ENCODE measurements around the gene TBX2.
"Not testable (repeated sequence)": the region's sequence is repeated elsewhere in the genome, so short reads cannot be mapped to it uniquely, and the experiment has no call there.

The TBX2 gene

DNA sequence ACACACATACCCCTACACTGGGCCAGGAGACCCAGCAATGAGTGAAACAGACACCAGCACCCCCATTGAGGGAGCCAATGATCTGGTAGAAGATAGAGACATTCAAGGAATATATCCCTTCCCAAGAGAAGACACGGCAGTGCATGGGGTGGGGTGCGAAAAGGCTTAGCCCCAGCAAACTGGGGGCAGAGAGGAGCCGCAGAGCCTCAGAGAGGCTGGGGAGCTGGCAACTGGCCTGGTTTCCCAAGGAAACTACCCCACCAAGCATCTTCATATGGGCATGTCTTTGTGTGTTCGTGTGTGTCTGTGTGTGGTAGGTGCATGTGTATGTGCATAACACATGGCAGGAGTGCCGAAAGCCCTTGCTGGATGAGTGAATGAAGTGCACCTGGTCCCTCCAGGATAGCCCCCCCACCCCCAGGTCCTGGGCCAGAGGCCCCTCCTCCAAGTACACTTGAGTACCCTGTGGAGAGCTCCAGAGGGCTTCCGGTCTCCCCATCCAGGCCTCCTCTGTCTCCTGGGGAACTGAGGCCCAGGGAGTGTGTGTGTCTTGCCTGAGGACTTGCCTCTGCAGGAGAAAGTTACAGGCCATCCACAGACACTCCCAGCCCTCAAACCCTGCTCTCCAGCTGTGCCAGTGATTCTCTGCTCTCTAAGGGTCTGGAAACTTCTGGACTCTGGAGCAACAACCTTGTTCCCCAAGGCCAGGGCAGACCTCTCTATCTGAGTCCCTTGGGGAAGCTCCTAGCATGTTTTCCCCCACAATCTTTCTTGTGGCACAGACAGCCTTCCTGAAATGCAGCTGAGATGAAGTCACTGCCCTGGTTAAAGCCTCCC lies 15.9 kb downstream of the TBX2 start:
- DNase-seq, result no peak

DNA sequence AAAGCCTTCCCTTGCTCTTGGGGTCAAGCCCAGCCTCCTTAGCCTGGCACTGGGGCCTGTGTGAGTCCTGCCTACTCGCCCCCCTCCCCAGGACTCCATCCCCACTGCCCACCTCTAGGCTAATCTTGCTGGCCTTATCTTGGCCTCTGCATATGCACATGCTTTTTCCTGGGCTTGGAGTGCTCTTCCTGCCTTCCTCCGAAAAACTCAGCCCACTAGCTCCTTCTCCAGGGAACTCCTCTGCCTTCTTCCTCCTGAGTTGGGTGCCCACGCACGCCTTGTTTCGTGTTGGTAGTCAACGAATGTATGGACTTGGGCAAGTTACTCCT lies 16.5 kb downstream of the TBX2 start:
- DNase-seq, result no peak

DNA sequence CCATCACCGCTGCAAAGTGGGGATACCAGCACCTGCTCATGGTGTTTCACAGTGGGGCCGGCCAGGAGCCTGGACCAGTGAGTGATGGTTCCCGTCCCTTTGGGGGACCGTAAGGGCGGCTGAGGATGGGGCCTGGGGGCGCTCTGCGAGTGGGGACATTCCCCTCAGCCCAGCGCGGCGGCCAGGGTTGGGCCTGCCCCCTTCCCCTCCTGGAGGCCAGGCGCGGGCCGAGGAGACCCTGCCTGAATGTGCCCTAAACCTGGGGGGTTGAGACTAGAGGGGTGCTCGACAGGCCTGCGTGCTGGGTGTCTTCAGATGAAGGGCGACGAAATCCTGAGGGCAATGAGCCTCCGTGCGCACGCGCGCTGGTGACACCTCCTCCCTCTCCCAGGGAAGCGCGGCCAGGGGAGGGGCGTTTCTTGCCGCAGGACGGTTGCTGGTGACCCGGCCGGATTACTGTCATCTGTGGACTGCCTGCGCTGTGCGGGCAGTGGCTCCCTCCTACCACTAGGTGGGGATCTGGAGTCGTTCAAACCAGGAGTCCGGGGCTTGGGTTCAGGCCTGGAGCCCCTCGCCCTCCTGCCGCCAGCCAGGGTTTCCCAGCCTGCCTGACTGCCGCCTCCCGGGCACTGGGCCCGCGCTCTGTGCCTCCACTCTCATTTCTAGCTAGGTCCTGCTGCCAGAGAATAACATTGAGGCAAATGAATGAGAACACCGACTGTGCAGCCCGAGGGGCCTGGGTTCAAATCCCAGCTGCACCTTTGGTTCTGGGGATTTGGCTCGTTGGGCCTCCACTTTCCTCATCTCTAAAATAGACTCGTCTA lies 17.1 kb downstream of the TBX2 start:
- DNase-seq, result peak; percentile 53 to 63

DNA sequence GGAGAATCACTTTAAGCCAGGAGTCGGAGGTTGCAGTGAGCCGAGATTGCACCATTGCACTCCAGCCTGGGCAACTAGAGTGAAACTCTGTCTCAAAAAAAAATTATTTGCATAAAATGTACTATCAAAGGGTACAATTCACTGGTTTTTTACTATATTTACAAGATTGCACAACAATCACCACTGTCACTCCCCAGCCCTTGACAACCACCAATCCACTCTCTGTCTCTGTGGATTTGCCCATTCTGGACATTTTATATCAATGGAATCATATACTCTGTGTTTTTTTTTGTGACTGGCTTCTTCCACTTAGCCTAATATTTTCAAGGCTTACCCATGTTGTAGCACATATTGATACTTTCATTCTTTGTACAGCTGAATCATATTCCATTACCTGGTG lies 18.8 kb downstream of the TBX2 start:
- no peak for DNase-seq

DNA sequence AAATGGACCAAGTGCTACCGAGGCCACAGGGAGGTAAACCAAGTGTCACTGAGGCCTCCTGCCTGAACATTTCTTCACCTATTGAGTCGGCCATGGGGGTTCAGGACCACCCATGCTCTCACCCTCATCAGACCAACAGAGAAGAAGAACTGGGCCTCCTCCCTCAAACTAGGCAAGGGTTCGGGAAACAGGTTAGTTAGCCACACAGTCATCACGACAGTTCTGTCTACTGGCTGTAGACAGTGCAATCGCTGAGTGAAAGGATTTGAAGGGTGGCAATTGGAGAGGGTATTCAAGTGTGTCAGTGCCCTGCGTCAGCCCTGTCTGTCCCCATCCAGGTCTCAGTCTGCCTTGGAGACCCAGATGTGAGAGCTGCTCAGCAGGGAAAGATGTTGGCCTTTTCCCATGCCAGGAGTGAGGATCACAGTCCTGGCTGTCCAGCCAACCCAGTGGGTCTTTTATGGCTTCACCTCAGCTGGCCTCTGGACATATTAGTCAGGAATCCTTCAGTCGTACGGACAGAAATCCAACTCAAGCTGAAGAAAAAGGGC lies 19.9 kb downstream of the TBX2 start:
- no peak for DNase-seq

DNA sequence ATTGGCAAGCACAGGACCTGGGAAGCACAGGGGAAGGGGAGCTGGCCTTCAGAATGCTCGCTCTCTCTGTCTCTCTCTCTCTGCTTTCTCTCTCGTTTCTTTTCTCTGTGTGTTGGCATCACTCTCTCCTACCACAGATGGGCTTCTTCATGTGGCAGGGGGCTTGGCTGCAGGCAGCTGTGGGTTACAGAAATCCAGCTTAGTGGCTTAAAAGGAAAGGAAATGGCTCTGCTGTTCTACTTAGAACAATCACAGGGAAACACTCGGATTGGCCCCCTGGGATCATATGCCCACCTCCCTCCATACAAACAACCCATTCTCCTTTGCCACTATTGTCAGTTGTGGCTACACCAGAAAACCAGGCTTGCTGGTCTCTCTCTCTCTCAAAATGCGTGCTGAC lies 20.4 kb downstream of the TBX2 start:
- no peak for DNase-seq

DNA sequence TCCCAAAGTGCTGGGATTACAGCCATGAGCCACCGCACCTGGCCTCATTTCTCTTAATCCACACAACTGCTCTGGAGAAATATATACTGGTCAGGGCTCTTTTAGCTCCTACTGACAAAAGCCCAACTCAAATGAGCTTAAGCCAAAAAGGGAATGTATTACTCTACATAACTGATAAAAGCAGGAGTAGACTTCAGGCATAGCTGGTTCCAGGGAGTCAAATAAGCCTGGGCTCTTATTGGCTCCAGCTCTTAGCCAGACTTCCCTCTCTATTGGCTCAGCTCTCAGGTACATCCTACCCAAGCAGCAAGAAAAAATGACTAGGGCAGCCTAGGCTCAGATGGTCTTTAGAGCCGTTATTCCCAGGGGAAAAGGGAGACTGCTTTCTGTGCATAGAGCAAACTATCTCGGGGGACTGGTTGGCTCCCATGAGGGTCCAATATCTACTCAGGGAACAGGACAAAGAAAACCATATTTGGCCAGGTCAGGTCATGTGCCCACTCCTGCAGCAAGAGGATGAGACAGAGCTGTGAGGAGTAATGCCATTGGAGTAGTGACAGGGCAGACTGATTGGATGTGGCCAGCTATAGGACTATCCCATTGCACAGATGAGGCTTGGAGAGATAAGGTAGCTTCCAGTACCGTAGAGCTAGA lies 21.2 kb downstream of the TBX2 start:
- no peak for DNase-seq

DNA sequence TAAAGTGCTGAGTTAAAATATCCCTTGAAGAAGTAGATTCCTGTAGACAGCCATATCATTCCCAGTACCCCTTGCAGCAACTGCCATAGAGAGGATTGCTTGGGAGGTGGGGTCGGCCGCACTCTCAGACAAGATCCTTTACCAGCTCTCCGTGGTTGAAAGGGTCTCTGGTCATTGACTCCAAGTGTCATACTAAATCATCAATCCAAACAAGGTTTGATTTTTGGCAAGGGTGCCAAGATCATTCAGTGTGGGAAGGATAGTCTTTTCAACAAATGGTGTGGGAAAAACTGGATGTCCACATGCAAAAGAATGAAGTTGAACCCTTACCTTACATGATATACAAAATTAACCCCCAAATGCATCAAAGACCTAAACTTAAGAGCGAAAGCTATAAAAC lies 21.8 kb downstream of the TBX2 start:
- DNase-seq, result no peak

DNA sequence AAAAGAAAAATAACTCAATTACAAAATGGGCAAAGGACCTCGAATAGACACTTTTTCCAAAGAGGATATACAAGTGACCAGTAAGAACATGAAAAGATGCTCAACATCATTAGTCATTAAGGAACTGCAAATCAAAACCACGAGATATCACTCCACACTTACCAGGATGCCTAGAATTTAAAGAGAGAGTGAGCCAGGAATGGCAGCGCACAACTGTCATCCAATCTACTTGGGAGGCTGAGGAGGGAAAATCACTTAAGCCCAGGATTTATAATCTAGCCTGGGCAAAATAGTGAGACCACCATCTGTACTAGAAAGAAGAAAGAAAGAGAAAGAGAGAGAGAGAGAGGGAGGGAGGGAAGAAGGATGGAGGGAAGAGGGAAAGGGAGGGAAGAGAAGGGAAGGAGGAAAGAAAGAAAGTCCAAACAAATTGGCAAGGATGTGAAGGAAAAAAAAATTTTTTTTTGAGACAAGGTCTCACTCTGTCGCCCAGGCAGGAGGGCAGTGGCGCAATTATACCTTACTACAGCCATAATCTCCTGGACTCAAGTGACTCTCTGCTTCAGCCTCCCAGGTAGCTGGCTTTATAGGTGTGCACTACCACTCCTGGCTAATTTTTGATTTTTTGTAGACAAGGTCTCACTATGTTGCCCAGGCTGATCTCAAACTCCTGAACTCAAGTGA lies 22.6 kb downstream of the TBX2 start:
- no peak for DNase-seq

DNA sequence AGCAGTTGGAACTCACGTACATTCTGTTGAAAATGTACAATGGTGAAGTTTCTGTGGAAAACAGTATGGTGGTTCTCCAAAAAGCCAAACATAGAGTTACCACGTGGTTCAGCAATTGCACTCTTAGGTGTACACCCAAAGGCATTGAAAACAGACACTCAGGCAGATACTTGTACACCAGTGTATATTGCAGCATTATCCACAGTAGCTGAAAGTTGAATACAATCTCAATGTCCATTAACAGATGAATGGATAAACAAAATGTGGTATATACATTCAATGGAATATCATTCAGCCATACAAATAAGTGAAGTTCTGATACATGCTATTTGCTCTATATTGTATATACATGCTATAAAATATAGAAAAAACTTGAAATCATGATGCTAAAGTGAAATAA lies 23.2 kb downstream of the TBX2 start:
- DNase-seq, result no peak

DNA sequence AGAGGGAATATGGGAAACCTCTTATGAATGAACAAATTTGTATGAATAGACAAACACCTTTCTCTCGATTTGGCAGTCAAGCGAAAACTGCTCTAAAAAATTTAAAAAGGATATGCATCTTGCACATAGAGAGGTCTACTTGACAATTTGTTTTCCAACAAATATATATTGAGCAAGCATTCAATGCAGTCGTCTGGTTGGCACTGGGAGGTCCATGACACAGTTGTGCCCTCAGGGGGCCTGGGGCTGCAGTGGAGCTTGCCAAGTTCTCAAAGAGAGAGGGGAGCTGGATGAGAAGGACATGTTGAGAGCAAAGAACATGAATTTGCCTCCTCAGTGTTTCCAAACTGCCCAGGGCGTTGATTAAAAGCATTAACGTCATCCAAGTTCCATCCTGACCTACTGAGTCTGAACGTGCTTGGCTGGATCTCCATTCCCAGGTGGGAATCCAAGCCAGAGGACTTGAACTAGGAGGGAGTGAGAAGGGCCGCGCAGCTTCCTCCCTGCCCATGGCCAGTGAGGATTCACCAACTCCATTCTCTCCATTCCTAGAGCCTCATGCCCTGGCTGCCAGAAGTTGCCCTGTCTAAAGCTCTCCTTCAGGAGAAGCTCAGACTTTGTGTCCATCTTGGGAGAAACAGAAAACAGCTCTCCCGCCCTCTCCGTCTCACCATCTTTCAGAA lies 24.5 kb downstream of the TBX2 start:
- DNase-seq, result no peak

DNA sequence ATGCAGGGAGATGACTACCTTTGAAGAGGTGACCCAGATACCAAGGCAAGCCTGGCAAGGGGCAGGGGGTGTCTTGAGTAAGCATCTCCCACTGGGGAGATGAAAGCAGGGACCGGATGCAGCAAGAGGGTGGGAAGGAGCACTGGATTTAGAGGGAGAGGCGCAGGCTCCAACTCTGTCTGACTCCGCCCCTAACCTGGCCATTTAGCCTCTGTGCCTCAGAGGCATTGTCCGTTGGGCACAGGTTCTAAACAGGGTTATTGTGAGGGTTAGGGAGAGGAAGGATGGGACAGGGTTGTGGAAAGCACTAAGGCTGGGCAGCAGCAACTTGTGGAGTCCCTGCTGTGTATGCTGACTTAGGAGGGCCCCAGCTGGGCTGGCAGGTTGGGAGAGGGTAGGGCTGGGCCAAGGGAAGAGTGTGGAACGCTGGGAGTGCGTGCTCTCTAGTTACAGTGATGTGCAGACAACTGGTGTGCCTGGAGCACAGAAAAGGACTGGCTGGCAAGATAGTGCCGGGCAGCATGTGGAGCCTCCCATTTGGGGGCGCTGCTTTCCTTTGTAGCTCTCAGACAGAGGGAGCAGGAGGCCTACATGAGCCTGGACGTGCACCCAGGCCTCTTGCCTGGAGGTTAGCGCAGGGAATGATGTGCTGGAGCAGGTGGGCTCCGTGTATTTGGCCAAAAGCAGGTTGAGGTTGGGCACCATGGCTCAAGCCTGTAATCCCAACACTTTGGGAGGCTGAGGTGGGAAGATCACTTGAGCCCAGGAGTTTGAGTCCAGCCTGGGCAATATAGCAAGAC lies 26.2 kb downstream of the TBX2 start:
- no peak for DNase-seq

DNA sequence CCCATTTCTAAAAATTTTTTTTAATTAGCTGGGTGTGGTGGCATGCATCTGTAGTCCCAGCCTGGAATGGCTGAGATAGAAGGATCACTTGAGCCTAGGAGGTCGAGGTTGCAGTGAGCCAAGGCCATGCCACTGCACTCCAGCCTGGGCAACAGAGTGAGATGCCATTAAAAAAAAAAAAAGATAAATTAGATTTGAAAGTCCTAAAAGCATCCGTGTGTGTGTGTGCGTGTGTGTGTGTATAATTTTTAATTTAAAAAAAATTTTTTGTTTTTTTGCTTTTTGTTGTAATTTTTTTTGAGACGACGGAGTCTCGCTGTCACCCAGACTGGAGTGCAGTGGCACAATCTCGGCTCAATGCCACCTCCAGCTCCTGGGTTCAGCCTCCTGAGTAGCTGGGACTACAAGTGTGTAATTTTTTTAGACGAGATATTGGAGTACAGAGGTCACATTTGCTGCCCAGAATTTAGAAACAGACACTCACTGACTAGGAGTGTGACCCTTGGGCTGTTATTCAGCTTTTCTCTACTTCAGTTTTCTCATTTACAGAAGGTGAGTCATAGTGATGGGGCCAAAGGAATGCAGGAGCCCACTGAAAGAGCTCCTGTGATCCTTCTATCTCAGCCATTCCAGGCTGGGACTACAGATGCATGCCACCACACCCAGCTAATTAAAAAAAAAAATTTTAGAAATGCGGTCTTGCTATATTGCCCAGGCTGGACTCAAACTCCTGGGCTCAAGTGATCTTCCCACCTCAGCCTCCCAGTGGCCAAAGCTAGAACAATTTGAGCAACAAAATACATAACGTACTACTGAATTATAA lies 27.1 kb downstream of the TBX2 start:
- DNase-seq, result no peak

DNA sequence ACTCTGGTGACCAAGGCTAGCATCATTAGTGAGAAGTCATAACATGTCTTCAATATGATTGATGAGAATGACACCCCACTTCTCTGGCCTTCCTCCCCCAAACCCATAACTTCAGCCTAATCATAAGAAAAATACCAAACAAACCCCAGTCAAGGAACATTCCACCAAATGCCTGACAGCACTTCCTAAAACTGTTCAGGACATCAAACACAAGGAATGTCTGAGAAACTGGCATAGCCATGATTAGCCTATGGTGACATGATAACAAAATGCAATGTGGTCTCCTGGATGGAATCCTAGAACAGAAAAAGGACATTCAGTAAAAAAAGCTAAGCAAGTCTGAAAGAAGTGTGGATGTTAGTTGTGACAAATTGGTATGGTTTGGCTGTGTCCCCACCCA lies 27.9 kb downstream of the TBX2 start:
- DNase-seq, result no peak

DNA sequence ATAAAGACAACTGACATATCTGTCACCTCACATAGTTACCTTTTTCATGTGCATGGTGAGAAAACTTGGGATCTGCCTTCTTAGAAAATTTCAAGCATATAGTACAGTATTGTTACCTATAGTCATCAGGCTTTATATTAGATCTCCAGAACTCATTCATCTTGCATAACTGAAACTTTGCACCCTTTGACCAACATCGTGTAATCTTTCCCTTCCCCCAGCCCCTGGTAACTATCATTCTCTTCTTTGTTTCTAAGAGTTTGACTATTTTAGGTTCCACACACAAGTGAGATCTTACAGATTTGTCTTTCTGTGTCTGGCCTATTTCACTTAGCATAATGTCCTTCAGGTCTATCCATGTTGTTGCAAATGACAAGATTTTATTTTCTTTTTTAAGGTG lies 29.6 kb downstream of the TBX2 start:
- no peak for DNase-seq

DNA sequence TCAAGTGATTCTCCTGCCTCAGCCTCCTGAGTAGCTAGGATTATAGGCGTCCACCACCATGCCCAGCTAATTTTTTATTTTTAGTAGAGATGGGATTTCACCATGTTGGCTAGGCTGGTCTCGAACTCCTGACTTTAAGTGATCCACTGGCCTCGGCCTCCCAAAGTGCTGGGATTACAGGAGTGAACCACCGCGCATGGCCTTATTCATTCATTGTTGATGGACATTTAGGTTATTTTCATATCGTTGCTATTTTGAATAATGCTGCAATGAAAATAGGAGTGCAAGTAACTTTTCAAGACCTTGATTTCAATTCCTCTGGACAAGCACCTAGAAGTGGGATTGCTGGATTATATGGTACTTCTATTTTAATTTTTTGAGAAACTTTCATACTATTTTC lies 30.2 kb downstream of the TBX2 start:
- not testable (repeated sequence) for DNase-seq

DNA sequence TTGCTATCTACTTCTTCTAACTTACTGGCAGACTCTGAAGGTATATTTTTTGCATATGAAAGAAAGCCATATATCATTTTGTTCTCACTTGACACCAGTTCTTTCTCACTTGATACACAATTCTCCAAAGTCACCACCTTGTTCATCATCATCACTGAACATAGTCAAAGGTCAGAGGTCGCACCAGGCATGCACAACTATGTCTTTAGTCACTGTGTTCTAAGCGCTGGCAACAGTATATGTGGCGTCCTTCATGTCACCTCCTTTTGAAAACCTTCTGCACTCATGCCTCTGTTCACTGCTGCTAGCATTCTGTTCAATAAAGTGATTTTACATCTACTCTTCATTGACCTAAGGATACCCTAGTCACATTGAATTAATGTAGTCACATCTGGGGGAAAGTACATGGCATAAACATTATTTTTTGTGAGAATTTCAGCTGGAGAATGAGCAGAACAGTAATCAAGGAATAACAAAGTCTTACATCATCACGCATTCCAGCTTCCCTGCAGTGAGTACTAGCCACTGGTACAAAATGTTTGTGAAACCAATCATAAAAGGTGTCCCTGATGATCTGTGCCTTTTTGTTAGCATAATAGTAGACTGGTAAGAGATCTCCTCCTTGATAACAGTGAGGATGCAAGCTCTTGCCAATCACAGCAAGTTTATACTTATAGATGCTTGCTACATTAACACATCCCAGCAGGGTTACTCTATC lies 32.1 kb downstream of the TBX2 start:
- no peak for DNase-seq

DNA sequence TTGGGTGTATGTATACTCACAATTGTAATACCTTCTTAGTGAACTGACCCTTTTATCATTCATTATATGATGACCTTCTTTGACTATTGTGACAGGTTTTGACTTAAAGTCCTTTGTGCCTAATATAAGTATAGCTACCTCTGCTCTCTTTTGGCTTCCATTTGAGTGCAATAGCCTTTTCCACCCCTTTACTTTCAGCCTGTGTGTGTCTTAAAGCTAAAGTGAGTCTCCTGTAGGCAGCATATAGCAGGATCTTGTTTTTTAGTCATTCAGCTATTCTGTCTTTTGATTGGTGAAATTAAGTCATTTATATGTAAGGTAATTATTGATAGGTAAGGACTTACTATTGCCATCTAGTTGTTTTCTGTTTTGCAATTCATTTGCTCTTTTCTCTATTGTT lies 36.6 kb downstream of the TBX2 start:
- no peak for DNase-seq

DNA sequence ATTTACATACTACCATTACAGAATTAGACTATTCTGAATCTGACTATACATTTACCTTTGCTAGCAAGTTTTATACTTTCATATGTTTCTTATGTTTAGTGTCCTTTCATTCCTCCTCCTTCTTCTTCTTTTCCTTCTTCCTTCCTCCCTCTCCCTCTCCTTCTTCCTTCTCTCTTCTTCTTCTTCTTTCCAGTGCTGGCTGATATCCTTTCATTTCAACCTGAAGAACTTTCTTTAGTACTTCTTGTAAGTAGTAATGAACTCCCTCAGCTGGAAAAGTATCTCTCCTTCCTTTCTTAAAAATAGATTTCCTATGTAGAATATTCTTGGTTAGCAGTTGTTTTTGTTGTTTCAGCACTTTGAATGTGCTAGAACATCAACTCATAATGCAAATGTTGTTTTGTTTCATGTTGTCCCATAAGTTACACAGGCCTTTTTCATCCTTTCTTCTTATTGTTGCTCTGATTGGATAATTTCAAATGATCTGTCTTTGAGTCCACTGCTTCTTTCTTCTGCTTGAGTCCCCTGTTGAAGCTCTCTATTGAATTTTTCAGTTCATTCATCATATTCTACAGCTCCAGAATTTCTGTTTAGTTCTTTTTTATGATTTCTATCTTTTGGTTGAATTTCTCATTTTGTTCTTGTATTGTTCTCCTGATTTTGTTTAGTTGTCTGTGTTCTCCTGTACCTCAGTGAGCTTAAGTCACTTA lies 37.5 kb downstream of the TBX2 start:
- DNase-seq, result no peak
